NCI-H524 (cell line): ENCODE data around the gene TSNAX.

Experiments used
- DNase-seq, 2 experiments: peaks; one replicate each; lab custom pipeline; 2025; lab: John Stamatoyannopoulos, UW

Gene TSNAX

DNA sequence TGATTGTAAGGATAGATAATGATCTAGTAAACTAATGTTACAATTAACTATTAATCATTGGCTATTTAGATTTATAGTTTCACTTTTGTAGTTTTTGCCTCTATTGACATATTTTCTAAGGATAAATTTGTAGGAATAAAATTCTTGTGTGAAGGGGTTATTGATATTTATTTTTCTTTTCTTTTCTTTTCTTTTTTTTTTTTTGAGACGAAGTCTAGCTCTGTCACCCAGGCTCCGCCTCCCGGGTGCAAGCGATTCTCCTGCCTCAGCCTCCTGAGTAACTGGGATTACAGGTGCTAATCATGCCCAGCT lies 74.2 kb downstream of the TSNAX start:
- no peak for DNase-seq

DNA sequence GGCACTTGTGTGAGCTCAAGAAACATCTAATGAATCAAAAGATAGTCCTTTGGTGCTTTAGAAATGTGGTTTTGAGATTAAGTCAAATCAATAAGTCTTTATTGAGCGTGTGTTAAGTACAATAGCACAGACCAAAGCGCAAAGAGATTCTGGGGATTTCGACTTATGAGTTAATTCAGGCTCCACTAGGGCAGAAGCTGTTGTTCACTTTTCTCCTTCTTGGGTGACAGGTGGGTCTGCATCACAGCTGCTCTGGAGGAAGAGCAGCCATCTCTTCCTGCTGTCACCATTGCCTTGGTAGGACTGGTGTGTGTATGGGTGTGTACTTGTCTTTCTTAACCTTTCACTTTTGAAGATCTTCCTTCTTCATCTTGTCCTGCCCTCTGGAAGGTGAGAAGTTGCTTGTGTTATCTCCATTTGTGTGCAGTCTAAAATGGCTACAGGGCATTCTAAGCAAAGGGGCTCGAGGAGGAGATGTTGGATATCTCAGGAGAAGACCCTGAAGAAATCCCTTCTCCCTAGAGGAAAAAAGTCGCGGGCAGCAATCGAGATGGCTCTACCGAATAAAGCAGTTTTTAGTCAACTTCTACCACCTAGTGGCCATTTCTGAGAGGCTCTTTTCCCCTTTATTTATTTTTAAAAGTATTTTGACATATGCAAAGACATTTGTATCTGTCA lies 75.3 kb downstream of the TSNAX start:
- DNase-seq, result peak; percentile 27 to 56

DNA sequence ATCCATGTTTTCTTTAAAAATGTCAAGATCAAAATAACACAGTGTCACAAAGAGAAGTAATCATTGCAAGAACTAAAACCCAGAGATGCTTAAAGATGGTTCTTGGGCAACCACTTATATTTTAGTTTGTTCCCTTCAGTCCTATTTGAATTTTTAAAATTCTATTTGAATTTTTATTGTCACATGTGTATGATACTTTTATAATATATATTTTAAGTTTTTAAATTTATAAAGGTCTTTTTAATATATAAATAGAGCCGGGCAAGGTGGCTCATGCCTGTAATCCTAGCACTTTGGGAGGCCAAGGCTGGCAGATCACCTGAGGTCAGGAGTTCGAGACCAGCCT lies 75.8 kb downstream of the TSNAX start:
- DNase-seq, result no peak

DNA sequence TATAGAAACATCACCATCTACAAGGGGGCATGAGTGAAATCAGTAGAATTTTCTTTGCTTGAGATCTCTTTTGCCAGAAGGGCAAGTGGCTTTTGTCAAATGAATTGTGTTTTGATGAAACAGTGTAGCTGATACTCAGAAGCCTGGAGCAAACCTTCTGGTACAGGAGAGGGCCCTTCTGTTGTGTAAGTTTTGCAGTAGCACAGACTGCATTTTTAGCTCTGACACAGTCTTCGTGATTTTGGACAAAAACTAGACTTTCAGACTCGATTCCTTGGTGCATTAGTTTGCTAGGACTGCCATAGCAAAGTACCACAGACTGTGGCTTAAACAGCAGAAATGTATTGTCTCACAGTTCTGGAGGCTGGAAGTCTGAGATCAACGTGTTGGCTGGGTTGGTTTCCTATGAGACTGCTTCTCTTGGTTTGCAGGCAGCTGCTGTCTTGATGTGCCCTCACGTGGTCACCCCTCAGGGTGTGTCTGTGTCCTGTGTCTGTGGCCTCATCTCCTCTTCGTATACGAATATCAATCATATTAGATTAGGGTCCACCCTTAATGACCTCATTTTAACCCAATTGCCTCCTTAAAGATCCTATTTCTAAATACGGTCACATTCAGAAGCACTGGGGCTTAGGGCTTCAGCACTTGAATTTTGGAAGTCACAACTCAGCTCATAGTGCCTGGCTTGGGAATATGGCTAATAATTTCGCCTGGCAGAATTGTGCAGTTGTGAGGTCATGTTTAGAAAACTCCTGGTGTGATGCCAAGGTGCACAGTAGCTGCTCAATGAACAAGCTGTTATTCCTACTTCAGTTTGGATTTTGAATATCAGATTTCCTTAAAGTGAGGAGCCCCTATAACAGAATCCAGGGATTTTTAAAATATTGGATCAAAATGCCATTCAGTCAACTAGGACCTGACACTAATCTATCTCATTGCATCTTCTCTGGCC lies 77.0 kb downstream of the TSNAX start:
- DNase-seq, result no peak

DNA sequence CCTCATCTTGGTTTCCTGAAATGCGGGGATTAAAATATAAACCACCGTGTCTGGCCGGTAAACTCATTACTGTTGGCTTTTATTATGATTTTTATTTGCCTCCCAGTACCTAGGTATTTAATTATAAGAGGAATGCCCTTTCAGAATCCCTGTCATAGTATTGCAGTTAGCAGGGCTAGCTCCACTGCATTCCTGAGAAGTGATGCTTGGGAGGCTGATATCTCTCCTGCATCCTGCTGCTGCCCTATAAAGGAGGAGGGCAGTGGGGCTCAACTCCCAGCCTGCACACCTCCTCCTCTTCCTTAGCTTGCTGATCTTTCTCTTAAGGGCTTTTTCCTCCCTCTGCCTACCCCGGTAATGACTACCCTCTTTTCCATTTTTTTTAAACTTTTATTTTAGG lies 78.2 kb downstream of the TSNAX start:
- no peak for DNase-seq

DNA sequence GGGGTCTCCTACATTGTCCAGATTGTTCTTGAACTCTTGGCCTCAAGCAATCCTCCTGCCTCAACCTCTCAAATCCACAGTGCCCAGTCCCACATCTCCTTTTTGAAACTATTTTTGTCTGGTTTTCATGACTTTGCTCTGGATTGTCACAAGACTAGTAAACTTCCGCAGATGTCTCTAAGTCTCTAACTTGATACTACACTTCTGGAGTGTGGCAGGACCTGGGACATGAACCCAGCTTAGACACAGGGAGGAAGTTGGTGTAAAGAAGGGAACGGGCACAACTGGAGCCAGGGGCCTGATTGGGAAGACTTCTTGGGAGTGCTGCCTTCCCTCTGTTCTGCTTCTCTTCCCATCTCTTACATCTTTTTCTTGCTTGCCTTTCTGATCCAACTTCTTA lies 81.9 kb downstream of the TSNAX start:
- no peak for DNase-seq

DNA sequence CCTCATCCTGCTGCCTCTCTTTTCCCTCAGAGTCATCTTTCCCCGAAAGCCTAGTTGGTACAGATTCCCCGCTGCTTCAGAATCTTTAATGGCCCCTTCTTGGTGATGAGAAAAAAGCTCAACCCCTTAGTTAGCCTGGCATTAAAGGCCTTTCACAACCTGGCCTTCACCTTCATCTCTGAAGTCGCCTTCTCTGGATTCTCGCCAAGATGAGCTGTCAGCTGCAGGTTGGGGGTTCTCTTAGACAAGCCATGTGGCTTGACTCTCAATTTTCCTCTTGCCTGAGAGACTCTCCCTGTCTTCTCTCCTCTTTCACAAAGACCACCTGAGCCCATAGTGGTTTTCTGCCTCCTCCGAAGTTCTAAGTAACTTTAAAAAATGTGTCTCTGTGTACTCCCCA lies 82.6 kb downstream of the TSNAX start:
- peak; percentile 16 to 47 for DNase-seq

DNA sequence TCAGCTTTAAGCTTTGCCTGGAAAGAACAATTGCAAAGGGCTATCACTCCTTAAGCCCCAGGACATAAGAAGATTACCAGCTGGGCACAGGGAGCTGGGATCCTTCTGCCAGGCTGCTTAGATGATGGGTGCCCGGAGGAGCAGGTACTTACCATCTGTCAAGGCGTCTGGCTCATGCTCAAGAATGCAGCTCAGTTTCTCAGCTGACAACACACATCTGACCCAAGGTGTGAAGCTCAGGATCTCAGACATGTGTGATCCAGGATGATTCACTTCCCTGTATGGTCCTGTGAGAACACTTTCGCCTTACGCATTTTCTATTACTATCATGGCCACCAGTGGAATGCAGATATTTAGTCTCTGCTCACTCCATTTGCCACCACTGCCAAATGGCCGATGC lies 83.4 kb downstream of the TSNAX start:
- peak; percentile 92 to 97 for DNase-seq

DNA sequence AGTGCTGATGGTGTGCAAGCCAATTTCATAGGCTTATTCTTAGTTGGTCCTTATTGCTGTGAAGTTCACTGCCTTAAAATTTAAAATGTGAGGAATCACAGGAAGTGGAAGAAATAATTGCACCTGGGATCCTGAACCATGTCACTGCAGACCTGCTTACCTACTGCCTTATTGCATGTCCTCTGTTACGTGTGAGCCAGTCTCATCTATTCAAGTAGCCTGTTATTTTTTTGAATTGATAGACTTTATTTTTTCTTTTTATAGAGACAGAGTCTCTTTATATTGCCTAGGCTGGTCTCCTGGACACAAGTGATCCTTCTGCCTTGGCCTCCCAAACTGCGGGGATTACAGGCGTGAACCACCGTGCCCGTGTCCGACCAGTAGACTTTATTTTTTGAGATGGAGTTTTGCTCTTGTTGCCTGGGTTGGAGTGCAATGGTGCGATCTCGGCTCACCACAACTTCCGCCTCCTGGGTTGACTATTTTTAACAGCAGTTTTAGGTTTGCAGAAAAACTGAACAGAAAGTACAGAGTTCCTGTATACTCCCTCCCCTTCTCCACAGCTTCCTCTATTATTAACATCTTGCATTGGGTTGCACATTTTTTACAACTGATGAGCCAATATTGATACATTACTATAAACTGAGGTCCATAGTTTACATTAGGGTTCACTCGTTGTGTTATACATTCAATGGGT lies 84.1 kb downstream of the TSNAX start:
- DNase-seq, result no peak

DNA sequence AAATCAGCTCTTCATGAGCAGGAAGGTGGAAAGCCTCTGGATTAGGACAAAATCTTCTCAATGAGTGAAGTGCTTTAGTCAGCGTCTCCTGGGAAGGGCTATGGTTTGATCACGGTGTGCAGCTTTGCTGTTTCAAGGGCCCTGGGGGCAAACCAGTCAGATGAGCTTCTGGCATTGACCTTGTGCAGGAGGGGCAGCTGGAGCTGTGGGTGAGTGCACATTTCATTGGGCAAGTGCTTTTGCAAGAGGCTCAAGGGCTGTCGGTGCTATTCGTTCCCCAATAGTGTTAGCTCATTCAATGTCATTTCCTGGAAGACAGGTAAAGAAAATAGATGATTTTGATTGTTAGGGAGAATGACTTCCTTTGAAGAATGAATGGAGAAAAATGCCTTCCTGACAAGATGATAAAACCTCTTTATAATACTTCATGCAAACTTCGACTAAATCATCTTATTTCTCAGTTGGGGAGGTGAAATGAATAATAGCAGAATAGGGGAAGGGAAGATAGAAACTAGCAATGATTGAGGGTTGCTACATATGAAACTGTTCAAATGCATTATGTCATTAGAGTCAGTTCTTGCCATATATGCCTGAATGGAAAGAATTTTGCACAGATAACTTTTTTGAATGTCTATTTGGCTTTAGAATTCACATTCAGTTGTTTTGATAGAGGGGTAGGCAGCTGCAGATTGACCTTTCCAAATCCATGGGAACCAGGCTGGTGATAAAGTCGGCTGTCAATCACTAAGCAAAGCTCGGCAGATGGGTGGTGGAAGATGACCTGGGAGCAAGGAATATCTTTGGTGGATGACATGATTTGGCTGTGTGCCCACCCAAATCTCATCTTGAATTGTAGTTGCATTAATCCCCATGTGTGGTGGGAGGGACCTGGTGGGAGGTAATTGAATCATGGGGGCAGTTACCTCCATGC lies 85.2 kb downstream of the TSNAX start:
- peak; percentile 15 to 62 for DNase-seq
